Lower leg skin (tissue), 3 donors: ENCODE measurements around the gene DPH6.

Source experiments
- CTCF ChIP-seq, 3 donors: fragments of 450-650 bp; IDR thresholded peaks; one replicate each; pipeline ENCODE4 v1.5.1; 2016; ENCODE audit warnings: antibody characterized with exemption in 3 of 3, mild to moderate bottlenecking in 3 of 3, moderate library complexity in 2 of 3
- POLR2A ChIP-seq, 2 donors: fragments of 450-650 bp; IDR thresholded peaks; one replicate each; pipeline ENCODE4 v1.6.1; 2016 to 2017; ENCODE audit warnings: antibody characterized with exemption in 2 of 2, mild to moderate bottlenecking in 1 of 2, moderate library complexity in 1 of 2

- TF ChIP-seq POLR2A (IDR thresholded peaks at IDR 0.05) (no peak), CTCF (IDR thresholded peaks at IDR 0.05) (no peak)
These were observed 3.6 kb upstream of the DPH6 start for GRCh38 chr15:35549567-35549966.
